Uterus (tissue), 2 donors: ENCODE measurements around the gene IRS2.

Experiments used
- POLR2A ChIP-seq, 2 donors: fragments of 450-650 bp; IDR thresholded peaks; one replicate each; pipeline ENCODE4 v1.6.1; 2016; ENCODE audit warnings: antibody characterized with exemption in 2 of 2, mild to moderate bottlenecking in 1 of 2, moderate library complexity in 1 of 2
- TF ChIP-seq, protein P1 (sequence below), 4 experiments: fragments of 200-600 bp in 2 of 4; fragments of 450-650 bp in 2 of 4; sonication (generic) in 2 of 4; IDR thresholded peaks; one replicate each; pipeline ENCODE4 v1.5.1; 2016 to 2019; ENCODE audit warnings: antibody characterized with exemption in 4 of 4, mild to moderate bottlenecking in 2 of 4, moderate library complexity in 1 of 4

DNA sequence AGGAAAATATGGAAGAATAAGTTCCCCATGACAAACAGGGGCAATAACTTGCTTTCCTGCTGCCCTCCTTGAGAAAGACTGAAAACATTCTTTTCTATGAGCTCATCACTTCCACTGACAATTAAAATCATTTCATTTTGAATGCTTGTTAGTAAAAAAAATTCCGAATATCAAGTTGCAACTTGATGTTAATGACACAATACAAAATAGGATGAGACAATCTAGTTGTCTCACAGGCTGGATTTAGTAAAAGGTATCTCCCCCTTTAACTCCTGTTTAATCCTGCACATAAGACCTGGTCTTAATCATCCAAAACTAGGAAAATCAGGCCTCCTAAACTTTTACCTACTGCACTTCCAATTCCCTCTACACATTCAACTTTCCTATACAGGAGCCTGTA is 24.7 kb downstream of the IRS2 start:
- TF ChIP-seq POLR2A (IDR thresholded peaks at IDR 0.05), result no peak
- TF ChIP-seq, protein P1, sequence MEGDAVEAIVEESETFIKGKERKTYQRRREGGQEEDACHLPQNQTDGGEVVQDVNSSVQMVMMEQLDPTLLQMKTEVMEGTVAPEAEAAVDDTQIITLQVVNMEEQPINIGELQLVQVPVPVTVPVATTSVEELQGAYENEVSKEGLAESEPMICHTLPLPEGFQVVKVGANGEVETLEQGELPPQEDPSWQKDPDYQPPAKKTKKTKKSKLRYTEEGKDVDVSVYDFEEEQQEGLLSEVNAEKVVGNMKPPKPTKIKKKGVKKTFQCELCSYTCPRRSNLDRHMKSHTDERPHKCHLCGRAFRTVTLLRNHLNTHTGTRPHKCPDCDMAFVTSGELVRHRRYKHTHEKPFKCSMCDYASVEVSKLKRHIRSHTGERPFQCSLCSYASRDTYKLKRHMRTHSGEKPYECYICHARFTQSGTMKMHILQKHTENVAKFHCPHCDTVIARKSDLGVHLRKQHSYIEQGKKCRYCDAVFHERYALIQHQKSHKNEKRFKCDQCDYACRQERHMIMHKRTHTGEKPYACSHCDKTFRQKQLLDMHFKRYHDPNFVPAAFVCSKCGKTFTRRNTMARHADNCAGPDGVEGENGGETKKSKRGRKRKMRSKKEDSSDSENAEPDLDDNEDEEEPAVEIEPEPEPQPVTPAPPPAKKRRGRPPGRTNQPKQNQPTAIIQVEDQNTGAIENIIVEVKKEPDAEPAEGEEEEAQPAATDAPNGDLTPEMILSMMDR (IDR thresholded peaks at IDR 0.05), result no peak
